HG03280 (cell line): ENCODE data around the gene FGD4.
"Not testable (repeated sequence)": the region's sequence is repeated elsewhere in the genome, so short reads cannot be mapped to it uniquely, and the experiment has no call there.

Experiments
- ATAC-seq: cut with Tn5 transposase; IDR thresholded peaks from one replicate; pipeline ENCODE4 v1.9.1; 2021; ENCODE audit warnings: mild to moderate bottlenecking, moderate library complexity; ENCODE audit not compliant: unreplicated experiment

FGD4 gene

DNA sequence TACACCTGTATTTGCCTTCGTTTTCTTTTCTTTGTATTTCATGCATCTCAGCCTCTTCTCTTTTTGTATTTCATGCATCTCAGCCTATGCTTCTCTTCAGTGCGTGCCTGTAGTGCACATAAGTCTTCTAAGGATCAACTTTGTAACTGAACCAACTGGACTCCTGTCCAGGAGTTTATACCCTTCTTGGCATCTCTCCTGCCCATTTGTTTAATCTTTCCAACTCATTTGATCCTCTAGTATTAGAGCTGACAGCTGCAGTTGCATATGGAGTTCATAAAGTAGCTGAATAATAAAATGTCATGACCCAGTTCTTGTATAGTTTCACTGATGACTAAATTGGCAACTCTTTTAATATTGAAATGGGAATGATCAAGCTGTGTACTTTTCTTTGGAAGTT lies 89.7 kb downstream of the FGD4 start:
- no peak for ATAC-seq

GRCh38 chr12:32490801-32491200 lies 91.4 kb downstream of the FGD4 start:
- ATAC-seq = no peak

DNA sequence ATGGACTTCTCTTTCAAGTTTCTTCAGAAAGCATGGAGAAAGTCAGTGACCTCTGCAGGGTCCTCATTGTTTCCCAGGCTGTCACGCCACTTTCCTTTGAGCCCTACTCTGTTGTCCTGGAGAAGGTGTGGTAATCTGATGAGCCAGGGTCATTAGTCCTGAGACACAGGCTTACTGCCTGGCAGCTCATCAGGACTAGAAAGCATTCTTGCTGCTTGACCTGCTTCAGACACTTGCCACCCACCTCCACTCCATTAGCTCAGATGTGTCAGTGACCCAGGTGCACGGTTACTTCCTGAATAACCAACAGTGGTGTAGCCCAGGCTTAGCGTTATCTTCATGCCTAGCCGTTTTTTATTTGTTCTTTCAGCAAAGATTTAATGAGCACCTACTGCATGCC lies 93.9 kb downstream of the FGD4 start:
- no peak for ATAC-seq

- ATAC-seq = no peak
Observed at GRCh38 chr12:32494656-32495055, 95.3 kb downstream of the FGD4 start.

DNA sequence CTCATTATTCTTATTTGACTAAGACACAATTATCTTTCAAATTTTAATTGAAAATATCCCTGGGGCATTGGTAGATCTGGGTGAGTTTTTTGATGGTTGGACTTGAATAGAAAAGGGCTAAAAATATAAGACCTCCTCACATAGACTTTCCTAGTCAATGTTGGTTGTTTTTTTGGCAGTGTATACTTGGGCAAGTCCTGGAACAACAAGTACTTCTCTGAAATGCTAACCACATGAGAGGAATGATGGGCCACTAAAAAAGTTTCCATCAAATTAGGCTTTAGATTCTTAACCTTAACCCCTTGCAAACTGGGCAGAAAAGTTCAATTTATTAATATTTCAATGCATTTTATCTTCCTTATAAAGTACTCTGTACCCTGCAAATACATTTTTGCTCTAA lies 97.6 kb downstream of the FGD4 start:
- ATAC-seq = no peak

- ATAC-seq = no peak
Observed at GRCh38 chr12:32497864-32498263, 98.5 kb downstream of the FGD4 start.

GRCh38 chr12:32499048-32499447 lies 99.7 kb downstream of the FGD4 start:
- no peak for ATAC-seq

- ATAC-seq = no peak
Observed at GRCh38 chr12:32501835-32502333, 102.5 kb downstream of the FGD4 start.

DNA sequence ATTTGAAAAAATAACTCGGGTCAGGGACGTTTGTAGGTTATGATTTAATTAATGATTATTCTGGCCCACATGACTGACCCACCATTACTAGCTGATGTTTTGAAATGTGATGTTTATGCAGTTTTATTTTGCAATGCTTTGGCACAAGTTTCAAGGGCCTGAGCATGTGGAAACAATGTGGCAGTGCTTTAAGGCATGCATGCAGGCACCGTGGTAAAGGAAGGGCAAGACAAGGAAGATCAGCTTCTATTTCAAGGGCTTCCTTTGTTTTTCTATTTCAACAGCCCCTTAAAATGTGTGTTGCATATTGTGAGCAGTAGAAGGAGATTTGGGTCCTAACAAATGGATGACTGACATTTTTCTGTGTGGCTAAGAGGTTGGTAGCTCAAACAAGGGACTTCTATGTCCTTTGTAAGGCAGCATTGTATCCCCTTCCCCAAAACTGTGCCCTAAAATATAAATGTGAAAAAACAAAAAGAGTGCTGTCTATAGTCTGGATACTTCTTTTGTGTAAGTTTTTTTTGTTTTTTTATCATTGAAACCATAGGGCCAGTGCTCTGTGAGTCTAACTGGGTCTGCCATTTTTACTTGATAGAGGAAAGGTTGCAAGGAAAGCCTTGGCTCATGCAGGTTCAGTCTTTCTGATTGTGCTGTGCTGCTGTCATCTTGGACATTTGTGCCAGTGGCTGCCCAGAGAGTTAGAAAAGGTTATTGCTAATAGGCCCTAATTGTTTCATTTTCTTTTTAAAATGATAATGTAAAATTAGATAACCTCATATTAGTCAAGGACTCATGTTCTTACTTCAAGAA lies 103.5 kb downstream of the FGD4 start:
- ATAC-seq = no peak

- ATAC-seq = no peak
Observed at GRCh38 chr12:32503730-32504129, 104.4 kb downstream of the FGD4 start.

GRCh38 chr12:32504591-32504990 lies 105.2 kb downstream of the FGD4 start:
- no peak for ATAC-seq

DNA sequence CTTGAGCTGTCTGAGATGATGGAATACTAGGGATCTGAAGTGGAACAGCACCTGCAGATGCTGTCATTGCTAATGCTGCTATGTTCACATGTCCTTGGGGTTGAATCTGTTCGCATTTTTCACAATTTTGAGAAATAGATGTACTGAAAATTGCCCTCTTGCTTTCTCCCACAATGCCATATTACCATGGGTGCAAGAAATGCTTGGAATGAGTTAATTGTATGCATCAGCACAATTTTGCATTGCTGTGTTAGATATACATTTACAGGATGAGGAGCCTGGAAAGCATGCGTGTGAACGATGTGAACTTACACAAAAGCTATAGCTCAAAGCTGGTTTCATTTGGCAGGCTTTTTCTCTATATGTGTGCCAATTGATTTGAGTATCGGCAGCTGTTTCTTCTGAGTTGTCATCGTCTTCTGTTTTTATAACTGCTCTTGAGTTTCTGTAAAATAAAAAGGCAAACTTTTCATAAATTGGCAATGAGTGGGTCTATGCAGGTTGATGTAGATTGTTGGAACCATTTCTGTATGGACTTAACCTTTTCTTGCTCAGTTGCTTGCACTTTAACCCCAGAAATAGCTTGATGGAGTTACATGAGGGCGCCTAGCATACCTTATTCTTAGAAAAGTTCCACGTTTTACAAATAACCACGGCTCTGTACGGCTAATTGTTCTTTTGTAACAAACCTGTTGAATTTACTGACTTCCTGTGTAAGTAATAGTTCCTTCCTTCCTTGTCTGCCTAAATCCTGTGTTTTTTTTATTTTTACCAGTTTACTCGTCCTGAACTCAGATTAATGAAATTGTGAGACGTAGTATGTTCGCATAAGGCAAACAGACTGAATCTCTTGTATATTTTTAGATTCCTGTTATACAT lies 105.9 kb downstream of the FGD4 start:
- no peak for ATAC-seq

DNA sequence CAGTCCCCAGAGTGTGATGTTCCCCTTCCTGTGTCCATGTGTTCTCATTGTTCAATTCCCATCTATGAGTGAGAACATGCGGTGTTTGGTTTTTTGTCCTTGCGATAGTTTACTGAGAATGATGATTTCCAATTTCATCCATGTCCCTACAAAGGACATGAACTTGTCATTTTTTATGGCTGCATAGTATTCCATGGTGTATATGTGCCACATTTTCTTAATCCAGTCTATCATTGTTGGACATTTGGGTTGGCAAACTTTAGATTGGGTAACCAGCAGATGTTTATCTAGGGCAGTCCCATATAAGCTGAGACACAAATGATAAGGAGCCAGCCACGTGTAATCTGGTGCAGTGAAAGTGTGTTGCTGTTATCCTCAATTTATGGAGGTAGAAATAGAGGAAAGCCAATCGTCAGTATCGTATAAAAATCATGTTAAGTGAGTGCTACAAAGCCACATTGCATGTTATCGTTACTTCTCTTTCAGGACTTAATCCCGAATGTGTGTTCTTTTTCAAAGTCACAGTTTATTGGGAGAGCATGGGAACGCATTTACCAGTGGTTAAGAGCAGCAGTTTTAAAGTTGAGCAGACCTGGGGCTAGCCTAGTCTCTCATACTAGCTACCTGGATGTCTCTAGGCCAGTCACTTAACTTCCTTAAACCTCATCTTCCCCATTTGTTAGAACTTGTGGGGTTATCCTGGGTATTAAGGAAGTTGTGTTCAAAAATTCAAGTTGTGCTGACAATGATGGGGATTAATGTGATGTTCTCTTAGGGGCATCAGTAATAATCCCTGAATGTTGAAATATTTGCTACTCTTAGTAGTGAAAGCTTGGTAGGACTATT lies 108.0 kb downstream of the FGD4 start:
- ATAC-seq = not testable (repeated sequence)

DNA sequence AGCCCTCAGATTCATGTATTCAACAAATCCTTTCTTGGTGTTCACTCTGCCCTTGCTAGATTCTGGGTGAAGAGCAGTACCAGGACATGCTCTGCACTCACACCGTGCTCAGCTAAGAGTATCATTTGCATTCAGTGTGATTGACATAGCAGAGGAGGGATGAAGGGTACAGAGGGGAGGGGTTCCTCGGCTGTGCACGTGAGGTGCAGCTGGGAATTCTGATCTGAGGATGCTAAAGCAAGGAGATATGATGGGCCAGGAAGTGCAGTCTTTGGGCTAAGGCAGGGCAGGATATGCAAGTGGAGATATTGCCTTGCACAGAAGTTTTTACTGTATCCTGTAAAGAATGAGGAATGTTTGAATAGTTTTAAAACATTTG lies 108.6 kb downstream of the FGD4 start:
- ATAC-seq = no peak

DNA sequence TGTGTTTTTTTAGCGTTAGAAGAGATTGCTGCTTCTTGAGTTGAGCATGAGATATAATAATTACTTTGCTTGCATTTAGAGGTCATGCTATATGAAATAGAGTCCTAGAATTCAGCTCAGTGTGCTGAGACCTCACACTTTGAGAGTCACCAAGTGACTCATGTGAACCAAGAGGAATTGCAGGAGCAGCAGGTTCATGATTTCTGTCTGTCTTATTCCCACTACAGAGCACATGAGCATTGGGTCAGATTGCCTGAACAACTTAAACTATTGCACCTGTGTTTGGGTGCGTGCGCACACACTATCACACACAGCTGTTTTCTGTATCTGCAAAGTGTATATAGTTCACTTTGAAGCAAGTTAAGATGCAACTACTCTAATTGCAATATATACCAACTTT lies 109.3 kb downstream of the FGD4 start:
- no peak for ATAC-seq

DNA sequence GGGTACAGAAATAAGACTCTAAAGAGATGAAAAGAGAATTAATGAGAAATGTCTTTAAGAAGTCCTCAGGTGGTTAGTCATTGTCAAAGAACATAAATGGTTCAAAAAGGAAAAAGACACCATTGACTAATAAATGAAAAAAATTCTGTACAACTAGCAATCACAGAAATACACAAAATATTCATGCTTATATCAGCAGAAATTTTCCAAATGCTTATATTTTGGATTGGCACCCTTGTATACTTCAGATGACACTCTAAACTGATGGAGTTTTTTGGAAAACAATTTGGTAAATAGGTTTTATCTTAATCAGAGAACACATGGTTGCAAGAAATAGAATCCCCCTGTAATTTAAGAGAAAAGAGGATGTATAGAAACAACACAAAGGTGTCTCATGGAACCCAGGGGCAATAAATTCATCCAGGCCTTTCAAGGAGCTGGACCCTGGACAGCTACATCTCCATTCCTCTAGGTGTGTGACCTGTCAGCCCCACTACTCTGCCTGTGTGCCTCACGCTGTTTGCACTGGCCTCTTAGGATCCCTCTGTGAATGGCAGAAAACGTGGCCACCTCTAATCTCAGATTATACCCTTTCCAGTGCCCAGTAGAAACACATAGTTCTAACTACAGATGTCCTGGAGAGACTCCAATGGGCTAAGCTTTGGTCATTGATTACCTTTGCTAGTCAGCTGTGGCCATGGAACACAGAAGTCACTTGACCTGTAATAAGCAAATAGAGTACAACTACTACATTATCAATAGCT lies 110.2 kb downstream of the FGD4 start:
- ATAC-seq = no peak

GRCh38 chr12:32511976-32512375 lies 112.6 kb downstream of the FGD4 start:
- not testable (repeated sequence) for ATAC-seq

DNA sequence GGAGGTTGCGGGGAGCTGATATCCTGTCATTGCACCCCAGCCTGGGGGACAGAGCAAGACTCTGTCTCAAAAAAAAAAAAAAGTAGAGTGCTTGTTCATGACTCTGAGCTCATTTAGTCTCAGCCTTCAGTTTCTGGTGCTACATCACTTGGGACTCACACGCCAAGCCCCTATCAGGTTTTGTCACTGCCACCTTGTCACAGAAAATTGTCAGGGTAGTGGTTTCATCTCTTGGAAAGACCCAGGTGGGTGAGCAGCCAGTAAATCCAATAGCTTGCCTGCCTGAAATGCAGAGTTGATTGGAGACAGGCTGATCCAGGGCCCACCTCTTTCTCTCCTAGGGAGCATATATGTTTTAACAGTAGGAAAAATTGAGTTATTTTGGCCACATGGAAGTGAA lies 113.0 kb downstream of the FGD4 start:
- ATAC-seq = no peak

- ATAC-seq = no peak
Observed at GRCh38 chr12:32512910-32513309, 113.6 kb downstream of the FGD4 start.

DNA sequence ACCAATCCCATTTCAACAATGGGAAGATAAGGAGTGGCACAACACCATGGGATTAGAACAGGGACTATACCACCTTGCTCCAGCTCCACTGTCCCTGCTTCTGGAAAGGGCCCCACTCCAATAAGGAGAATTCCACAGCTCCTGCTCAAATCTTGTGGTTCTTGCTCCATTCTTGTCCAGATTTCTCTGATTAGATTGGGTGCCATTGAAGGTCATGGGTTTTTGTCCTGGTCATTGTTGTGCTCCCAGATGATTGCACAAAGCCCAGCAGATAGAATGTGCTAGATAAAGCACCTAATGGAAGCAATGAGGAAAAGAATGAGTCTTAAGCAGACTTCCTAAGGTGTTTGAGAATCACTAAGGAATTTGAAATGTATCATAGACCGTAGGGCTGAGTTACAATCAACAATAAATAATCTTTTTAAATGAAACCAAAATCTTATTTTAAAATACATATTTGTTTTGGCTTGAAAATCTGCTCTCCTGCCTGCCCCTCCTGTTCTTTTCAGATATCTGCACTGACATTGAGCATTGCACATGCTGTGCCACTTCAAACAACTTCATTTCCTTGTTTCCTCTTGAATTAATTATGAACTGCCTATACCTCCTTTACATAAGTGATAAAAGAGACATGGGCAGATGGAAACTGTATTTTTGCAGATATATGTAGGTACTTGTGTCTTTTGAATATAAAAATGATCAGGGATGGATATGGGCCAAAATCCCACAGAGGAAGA lies 115.9 kb downstream of the FGD4 start:
- ATAC-seq = no peak
